ENCODE measurements around the gene BUB1B.

Gene BUB1B

DNA sequence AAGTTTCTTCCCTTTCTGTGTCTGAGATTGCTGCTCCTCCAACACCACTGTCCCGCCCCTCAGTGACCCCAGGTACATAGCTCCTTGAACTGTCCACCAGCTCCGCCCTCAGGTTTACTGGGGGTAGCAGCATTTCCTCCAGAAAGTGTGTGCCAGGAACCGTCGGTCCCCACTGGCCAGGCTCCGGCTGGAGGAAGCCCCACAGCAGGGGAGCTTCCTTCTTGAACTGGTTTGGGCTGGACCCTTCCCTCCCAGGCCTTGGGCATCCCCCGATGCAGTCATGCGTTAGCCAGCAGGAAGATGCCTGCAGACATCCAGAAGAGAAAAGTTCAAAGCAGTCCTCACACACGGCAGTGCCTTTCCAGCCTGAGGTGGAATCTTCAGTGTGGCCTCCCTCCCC is 97.7 kb downstream of the BUB1B start:
- H3K4me3 ChIP-seq (ENCODE audit: low read depth, low read length) = no peak overlapping the region
- TF ChIP-seq, protein P1, sequence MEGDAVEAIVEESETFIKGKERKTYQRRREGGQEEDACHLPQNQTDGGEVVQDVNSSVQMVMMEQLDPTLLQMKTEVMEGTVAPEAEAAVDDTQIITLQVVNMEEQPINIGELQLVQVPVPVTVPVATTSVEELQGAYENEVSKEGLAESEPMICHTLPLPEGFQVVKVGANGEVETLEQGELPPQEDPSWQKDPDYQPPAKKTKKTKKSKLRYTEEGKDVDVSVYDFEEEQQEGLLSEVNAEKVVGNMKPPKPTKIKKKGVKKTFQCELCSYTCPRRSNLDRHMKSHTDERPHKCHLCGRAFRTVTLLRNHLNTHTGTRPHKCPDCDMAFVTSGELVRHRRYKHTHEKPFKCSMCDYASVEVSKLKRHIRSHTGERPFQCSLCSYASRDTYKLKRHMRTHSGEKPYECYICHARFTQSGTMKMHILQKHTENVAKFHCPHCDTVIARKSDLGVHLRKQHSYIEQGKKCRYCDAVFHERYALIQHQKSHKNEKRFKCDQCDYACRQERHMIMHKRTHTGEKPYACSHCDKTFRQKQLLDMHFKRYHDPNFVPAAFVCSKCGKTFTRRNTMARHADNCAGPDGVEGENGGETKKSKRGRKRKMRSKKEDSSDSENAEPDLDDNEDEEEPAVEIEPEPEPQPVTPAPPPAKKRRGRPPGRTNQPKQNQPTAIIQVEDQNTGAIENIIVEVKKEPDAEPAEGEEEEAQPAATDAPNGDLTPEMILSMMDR (IDR thresholded peaks at IDR 0.05; ENCODE audit: insufficient read depth, low read depth, low read length, missing control alignments) = no peak
- no peak for DNase-seq (ENCODE audit: low read depth)

DNA sequence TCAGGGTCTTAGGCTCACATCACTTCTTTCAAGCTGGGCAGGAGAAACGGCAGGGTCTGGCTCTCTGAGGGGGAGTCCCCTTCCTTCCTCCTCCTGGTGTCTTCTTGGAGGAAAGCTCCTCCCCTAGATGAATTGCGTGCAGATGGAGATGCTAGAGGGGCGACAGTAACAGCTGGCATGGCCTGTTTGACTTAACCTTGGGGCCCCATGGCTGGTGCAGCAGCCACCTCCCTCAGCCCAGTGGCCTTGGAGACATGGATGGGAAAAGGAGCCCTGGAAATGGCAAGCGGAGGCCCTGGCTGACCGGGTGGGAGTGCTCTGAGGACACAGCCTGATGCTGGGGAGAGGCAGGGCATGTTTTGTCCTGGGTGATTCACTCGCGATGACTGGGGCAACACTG is 98.2 kb downstream of the BUB1B start:
- no peak for DNase-seq (ENCODE audit: low read depth)
- TF ChIP-seq, protein P1 (IDR thresholded peaks at IDR 0.05; ENCODE audit: insufficient read depth, low read depth, low read length, missing control alignments) = no peak
- no peak overlapping the region for H3K4me3 ChIP-seq (ENCODE audit: low read depth, low read length)

- H3K4me3 ChIP-seq (ENCODE audit: low read depth, low read length) = no peak overlapping the region
- DNase-seq (ENCODE audit: low read depth) = no peak
- TF ChIP-seq, protein P1 (IDR thresholded peaks at IDR 0.05; ENCODE audit: insufficient read depth, low read depth, low read length, missing control alignments) = no peak
These were observed 102.3 kb downstream of the BUB1B start for GRCh38 chr15:40263024-40263754.

GRCh38 chr15:40264321-40265153 is 103.7 kb downstream of the BUB1B start:
- no peak for DNase-seq (ENCODE audit: low read depth)
- TF ChIP-seq, protein P1 (IDR thresholded peaks at IDR 0.05; ENCODE audit: insufficient read depth, low read depth, low read length, missing control alignments) = no peak
- no peak overlapping the region for H3K4me3 ChIP-seq (ENCODE audit: low read depth, low read length)

- DNase-seq (ENCODE audit: low read depth) = no peak
- no peak overlapping the region for H3K4me3 ChIP-seq (ENCODE audit: low read depth, low read length)
- TF ChIP-seq, protein P1 (IDR thresholded peaks at IDR 0.05; ENCODE audit: insufficient read depth, low read depth, low read length, missing control alignments) = no peak
These were observed 104.5 kb downstream of the BUB1B start for GRCh38 chr15:40265355-40265754.

DNA sequence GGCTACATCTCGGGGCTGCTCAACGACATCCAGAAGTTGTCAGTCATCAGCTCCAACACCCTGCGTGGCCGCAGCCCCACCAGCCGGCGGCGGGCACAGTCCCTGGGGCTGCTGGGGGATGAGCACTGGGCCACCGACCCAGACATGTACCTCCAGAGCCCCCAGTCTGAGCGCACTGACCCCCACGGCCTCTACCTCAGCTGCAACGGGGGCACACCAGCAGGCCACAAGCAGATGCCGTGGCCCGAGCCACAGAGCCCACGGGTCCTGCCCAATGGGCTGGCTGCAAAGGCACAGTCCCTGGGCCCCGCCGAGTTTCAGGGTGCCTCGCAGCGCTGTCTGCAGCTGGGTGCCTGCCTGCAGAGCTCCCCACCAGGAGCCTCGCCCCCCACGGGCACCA is 105.0 kb downstream of the BUB1B start:
- DNase-seq (ENCODE audit: low read depth) = no peak
- TF ChIP-seq, protein P1 (IDR thresholded peaks at IDR 0.05; ENCODE audit: insufficient read depth, low read depth, low read length, missing control alignments) = no peak
- H3K4me3 ChIP-seq (ENCODE audit: low read depth, low read length) = no peak overlapping the region
